DND-41 (cell line): Measurements from ENCODE around the gene CDH1.
A peak's percentile ranks its signal among the peaks of the same experiment; 100 is the strongest.

Experiments used
- ATAC-seq: fragments of 200-7000 bp; cut with Tn5 transposase; 3 replicates; pipeline ENCODE4 v1.9.1; 2021; ENCODE audit warnings: low read depth; ENCODE audit not compliant: insufficient read depth
- DNase-seq: peaks from one replicate; pipeline ENCODE4 v3.0.0-alpha.2; 2020
- H2AFZ ChIP-seq: 2 replicates; pipeline ENCODE4 v1.6.0; 2012; ENCODE audit warnings: low read depth, low read length
- H3K27ac ChIP-seq: 2 replicates; pipeline ENCODE4 v1.5.1; 2012; ENCODE audit warnings: low read length, inconsistent platforms
- H3K27me3 ChIP-seq: fragments of 200-600 bp; sonication (generic); 2 replicates; pipeline ENCODE4 v1.6.0; 2012; ENCODE audit warnings: low read length, mild to moderate bottlenecking, inconsistent platforms; ENCODE audit not compliant: insufficient read depth, poor library complexity
- H3K36me3 ChIP-seq: 2 replicates; pipeline ENCODE4 v1.5.1; 2012; ENCODE audit warnings: low read length, inconsistent platforms; ENCODE audit not compliant: insufficient read depth
- H3K4me1 ChIP-seq: 2 replicates; pipeline ENCODE4 v1.5.1; 2012; ENCODE audit warnings: mild to moderate bottlenecking, low read length; ENCODE audit not compliant: insufficient read depth
- H3K4me2 ChIP-seq: 2 replicates; pipeline ENCODE4 v1.6.0; 2012; ENCODE audit warnings: mild to moderate bottlenecking, moderate library complexity, low read length, inconsistent platforms; ENCODE audit not compliant: insufficient read depth
- H3K4me3 ChIP-seq, 2 experiments: fragments of 200-600 bp in 1 of 2; shearing (Covaris generic) in 1 of 2; 2 replicates each; pipeline ENCODE4 v1.5.1; 2012 to 2016; ENCODE audit warnings: inconsistent platforms in 2 of 2, low read length in 2 of 2, mild to moderate bottlenecking in 2 of 2, low read depth in 1 of 2, moderate library complexity in 1 of 2
- H3K79me2 ChIP-seq: 2 replicates; pipeline ENCODE4 v1.6.0; 2012; ENCODE audit warnings: low read length, inconsistent platforms; ENCODE audit not compliant: insufficient read depth
- H3K9ac ChIP-seq: 2 replicates; pipeline ENCODE4 v1.6.0; 2012; ENCODE audit warnings: low read depth, mild to moderate bottlenecking, inconsistent platforms, low read length, moderate library complexity
- H3K9me3 ChIP-seq: 2 replicates; pipeline ENCODE4 v1.5.1; 2012; ENCODE audit warnings: low read length, moderate library complexity, mild to moderate bottlenecking, inconsistent platforms; ENCODE audit not compliant: insufficient read depth, severe bottlenecking
- H4K20me1 ChIP-seq: 2 replicates; pipeline ENCODE4 v1.6.0; 2012; ENCODE audit warnings: low read length; ENCODE audit not compliant: insufficient read depth
- EZH2 ChIP-seq: IDR thresholded peaks from 3 replicates; pipeline ENCODE4 v1.6.1; 2012; ENCODE audit warnings: borderline replicate concordance, low read depth, mild to moderate bottlenecking, moderate library complexity, low read length, inconsistent platforms; ENCODE audit not compliant: severe bottlenecking
- TF ChIP-seq, protein P1 (sequence below): IDR thresholded peaks from 2 replicates; pipeline ENCODE4 v1.5.1; 2012; ENCODE audit warnings: borderline replicate concordance, low read length, moderate library complexity, mild to moderate bottlenecking; ENCODE audit not compliant: poor library complexity, severe bottlenecking; ENCODE audit errors: extremely low read depth

The CDH1 gene

DNA sequence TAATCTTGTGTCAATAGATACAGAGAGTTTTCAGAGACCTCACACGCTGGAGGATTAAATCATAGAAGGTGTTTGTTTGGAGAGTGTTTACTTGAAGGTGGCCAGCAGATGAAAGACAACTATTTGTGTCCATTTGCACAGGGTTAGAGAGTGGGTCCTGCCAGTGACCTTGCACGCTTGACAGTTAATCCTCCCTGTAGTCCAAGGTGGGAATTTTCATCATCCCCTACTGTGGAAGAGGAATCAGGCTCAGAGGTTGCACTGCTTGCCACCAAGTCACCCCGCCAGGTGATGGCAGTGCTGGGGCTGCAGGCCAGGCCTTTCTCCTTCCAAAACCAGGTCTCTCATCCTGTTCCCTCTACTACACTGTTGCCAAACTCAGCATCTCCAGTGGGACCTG, 12.3 kb downstream of the CDH1 start:
- TF ChIP-seq, protein P1, sequence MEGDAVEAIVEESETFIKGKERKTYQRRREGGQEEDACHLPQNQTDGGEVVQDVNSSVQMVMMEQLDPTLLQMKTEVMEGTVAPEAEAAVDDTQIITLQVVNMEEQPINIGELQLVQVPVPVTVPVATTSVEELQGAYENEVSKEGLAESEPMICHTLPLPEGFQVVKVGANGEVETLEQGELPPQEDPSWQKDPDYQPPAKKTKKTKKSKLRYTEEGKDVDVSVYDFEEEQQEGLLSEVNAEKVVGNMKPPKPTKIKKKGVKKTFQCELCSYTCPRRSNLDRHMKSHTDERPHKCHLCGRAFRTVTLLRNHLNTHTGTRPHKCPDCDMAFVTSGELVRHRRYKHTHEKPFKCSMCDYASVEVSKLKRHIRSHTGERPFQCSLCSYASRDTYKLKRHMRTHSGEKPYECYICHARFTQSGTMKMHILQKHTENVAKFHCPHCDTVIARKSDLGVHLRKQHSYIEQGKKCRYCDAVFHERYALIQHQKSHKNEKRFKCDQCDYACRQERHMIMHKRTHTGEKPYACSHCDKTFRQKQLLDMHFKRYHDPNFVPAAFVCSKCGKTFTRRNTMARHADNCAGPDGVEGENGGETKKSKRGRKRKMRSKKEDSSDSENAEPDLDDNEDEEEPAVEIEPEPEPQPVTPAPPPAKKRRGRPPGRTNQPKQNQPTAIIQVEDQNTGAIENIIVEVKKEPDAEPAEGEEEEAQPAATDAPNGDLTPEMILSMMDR = peak; percentile 12
- TF ChIP-seq EZH2 = no peak
- H3K4me3 ChIP-seq = no peak overlapping the region
- H3K79me2 ChIP-seq = no peaks in the 10 kb centered on the region
- no peak overlapping the region for H3K4me2 ChIP-seq
- no peaks in the 10 kb centered on the region for H3K36me3 ChIP-seq
- H4K20me1 ChIP-seq = no peaks in the 10 kb centered on the region
- ATAC-seq (no peak), DNase-seq (no peak)
- no peak overlapping the region for H3K9ac ChIP-seq
- no peak overlapping the region for H2AFZ ChIP-seq
- no peaks in the 10 kb centered on the region for H3K4me1 ChIP-seq
- H3K27me3 ChIP-seq = no peaks in the 10 kb centered on the region
- H3K27ac ChIP-seq = no peak overlapping the region
- H3K9me3 ChIP-seq = no peaks in the 10 kb centered on the region

DNA sequence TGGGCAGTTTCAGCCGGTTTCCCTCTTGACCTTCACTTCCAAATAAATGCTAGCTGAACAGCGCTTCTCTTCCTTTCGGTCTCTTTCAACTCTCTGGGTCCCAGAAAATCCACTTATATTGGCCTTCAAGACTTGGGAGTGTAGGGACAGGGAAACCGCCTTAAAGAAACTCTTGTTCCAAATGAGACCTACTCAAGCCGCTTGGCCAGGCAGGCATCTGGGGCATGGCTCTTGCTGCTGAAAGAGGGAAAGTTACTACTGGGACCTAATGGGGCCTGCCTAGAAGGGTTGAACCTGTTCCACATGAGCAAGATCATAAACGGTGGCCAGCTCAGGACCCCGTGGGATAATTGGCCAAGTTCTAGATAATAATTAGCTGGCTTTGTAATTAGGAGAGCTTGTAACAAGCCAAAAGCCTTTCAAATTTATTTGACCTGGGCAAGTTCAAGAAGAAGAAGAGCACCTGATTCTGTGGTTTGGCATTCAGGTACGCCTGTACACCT, 13.2 kb downstream of the CDH1 start:
- TF ChIP-seq EZH2 = no peak
- TF ChIP-seq, protein P1 = no peak
- no peak for DNase-seq
- Histone ChIP-seq H2AFZ (no peak overlapping the region), H3K27me3 (no peaks in the 10 kb centered on the region), H4K20me1 (no peaks in the 10 kb centered on the region), H3K79me2 (no peaks in the 10 kb centered on the region), H3K9ac (no peak overlapping the region), H3K9me3 (no peaks in the 10 kb centered on the region), H3K36me3 (no peaks in the 10 kb centered on the region), H3K4me3 (no peak overlapping the region), H3K4me2 (no peak overlapping the region), H3K27ac (no peak overlapping the region), H3K4me1 (no peaks in the 10 kb centered on the region)
- no peak for ATAC-seq

DNA sequence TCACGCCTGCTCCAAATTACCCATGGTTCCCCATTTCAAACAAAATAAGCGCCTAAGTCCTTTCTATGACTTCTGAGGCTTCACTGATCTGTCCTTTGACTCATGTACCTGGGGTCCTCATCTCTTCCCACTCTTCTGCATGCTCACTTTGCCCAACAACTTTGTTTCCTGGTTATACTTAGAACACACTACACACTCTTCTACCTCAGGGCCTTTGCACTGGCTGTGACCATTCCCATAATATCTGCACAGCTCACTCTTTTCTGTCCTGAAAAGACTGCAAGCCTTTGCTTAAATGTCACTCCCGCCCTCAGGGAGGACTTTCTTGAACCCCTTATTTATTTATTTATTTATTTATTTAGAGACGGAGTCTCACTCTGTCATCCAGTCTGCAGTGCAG, 14.1 kb downstream of the CDH1 start:
- Histone ChIP-seq H3K9ac (no peak overlapping the region), H3K27ac (no peak overlapping the region), H3K36me3 (no peaks in the 10 kb centered on the region), H3K4me3 (no peak overlapping the region), H4K20me1 (no peaks in the 10 kb centered on the region), H2AFZ (no peak overlapping the region), H3K9me3 (no peaks in the 10 kb centered on the region), H3K27me3 (no peaks in the 10 kb centered on the region), H3K79me2 (no peaks in the 10 kb centered on the region), H3K4me2 (no peak overlapping the region), H3K4me1 (no peaks in the 10 kb centered on the region)
- TF ChIP-seq, protein P1 = no peak
- ATAC-seq (no peak), DNase-seq (no peak)

DNA sequence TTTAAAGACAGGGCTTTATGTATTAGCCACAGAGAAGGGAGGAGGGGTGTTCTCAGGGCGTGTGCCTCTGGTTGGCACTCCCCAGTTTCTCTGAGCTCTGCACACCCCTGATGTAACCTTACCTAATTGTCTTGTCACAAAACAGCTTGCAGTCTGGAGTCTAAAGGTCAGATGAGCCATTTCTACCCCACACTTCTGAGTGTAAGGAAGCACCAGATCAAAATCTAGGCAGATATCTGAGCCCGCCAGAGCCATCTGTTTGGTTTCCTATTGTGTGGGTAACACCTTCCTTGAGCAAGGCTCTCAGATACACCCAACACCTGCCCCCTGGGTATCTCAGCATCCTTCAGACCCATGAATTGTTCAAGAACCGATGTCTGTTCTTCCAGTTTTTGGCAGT, 15.5 kb downstream of the CDH1 start:
- Histone ChIP-seq H3K9me3 (no peaks in the 10 kb centered on the region), H3K4me1 (no peaks in the 10 kb centered on the region), H3K27ac (no peak overlapping the region), H3K4me2 (no peak overlapping the region), H3K79me2 (no peaks in the 10 kb centered on the region), H4K20me1 (no peaks in the 10 kb centered on the region), H2AFZ (no peak overlapping the region), H3K9ac (no peak overlapping the region), H3K27me3 (no peaks in the 10 kb centered on the region), H3K4me3 (no peak overlapping the region), H3K36me3 (no peaks in the 10 kb centered on the region)
- no peak for ATAC-seq
- no peak for DNase-seq
- TF ChIP-seq EZH2 = no peak
- TF ChIP-seq, protein P1 = no peak
